ENCODE data around the gene LRP1-AS. TPM values are rescaled to one million over a fixed set of nuclear protein-coding genes. Genes with fewer than 3 reads are reported as not detected.

LRP1-AS gene
- total RNA-seq, 2 experiments from 2014 or later, result not detected

DNA sequence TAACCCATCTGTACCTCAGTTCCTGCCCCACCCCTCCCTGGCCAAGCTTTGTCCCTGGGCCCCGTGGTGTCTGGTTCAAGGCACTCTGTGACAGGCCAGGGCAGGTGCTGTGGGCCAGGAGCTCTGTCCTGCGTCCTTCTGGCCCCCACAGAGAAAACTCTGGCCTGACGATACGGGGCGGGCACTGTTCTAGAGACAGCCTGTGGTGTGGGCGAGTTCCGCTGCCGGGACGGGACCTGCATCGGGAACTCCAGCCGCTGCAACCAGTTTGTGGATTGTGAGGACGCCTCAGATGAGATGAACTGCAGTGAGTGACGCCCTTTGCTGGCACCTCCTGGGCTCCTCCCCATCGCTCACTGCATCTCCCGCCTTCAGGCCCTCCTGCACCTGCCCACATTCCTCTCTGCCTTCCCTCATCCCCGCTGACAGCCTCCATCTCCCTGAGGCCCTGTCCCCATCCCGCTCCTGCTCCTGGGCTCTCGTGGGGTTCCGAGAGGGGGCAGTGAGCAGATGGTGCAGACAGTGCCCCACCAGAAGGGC lies 46.4 kb upstream of the LRP1-AS start:
- Mint-ChIP-seq H3K4me3 (no peak overlapping the region), H3K4me1 (ENCODE audit: low read depth) (no peaks in the 10 kb centered on the region), H3K27ac (no peak overlapping the region), H3K36me3 (ENCODE audit: low read depth) (peaks cover 13% of the 10 kb centered on the region), H3K27me3 (no peaks in the 10 kb centered on the region), H3K9me3 (no peaks in the 10 kb centered on the region)
- no peak overlapping the region for H3K27ac ChIP-seq (ENCODE audit: low read depth in 1 of 2, low read length in 2 of 2)
- no peak overlapping the region for H3K4me3 ChIP-seq (ENCODE audit: low read length)
- peaks cover 3% of the 10 kb centered on the region for H3K36me3 ChIP-seq (ENCODE audit: insufficient read depth, low read length)
- intact Hi-C loops (cut with DNase I, micrococcal nuclease), result no loop called here
- H3K27me3 ChIP-seq (ENCODE audit: control insufficient read depth in 1 of 2, insufficient read depth in 2 of 2, low read length in 2 of 2), result no peaks in the 10 kb centered on the region
- no peaks in the 10 kb centered on the region for H3K4me1 ChIP-seq (ENCODE audit: insufficient read depth, low read length)
- no peak for DNase-seq
- no peaks in the 10 kb centered on the region for H3K9me3 ChIP-seq (ENCODE audit: control insufficient read depth in 1 of 2, insufficient read depth in 1 of 2, low read length in 2 of 2)
- ATAC-seq (ENCODE audit: poor library complexity), result no peak
- ChIA-PET CTCF (no interaction called here), POLR2A (no interaction called here)
- TF ChIP-seq, protein P1, sequence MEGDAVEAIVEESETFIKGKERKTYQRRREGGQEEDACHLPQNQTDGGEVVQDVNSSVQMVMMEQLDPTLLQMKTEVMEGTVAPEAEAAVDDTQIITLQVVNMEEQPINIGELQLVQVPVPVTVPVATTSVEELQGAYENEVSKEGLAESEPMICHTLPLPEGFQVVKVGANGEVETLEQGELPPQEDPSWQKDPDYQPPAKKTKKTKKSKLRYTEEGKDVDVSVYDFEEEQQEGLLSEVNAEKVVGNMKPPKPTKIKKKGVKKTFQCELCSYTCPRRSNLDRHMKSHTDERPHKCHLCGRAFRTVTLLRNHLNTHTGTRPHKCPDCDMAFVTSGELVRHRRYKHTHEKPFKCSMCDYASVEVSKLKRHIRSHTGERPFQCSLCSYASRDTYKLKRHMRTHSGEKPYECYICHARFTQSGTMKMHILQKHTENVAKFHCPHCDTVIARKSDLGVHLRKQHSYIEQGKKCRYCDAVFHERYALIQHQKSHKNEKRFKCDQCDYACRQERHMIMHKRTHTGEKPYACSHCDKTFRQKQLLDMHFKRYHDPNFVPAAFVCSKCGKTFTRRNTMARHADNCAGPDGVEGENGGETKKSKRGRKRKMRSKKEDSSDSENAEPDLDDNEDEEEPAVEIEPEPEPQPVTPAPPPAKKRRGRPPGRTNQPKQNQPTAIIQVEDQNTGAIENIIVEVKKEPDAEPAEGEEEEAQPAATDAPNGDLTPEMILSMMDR (IDR thresholded peaks at IDR 0.05), result no peak

DNA sequence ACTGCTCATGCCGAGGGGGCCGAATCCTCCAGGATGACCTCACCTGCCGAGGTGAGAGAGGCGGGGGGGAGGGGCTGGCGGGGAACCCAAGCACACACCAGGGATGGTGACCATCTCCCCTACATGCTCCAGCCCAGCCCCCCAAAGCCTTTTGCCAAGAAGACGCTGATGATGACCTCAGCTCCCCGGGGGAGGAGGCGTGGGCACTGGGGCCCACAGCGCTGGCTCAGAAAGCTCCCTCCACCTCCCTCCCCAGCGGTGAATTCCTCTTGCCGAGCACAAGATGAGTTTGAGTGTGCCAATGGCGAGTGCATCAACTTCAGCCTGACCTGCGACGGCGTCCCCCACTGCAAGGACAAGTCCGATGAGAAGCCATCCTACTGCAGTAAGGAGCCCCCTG lies 45.5 kb upstream of the LRP1-AS start:
- H3K27me3 Mint-ChIP-seq, result no peaks in the 10 kb centered on the region
- ATAC-seq (ENCODE audit: poor library complexity) (no peak), DNase-seq (no peak)
- H3K27ac Mint-ChIP-seq, result no peak overlapping the region
- no peaks in the 10 kb centered on the region for H3K9me3 ChIP-seq (ENCODE audit: control insufficient read depth in 1 of 2, insufficient read depth in 1 of 2, low read length in 2 of 2)
- H3K9me3 Mint-ChIP-seq, result no peaks in the 10 kb centered on the region
- POLR2A ChIA-PET, result no interaction called here
- peaks cover 13% of the 10 kb centered on the region for H3K36me3 Mint-ChIP-seq (ENCODE audit: low read depth)
- intact Hi-C loops (cut with DNase I, micrococcal nuclease), result no loop called here
- H3K4me3 Mint-ChIP-seq, result no peak overlapping the region
- H3K4me3 ChIP-seq (ENCODE audit: low read length), result no peak overlapping the region
- no peak overlapping the region for H3K27ac ChIP-seq (ENCODE audit: low read depth in 1 of 2, low read length in 2 of 2)
- no peaks in the 10 kb centered on the region for H3K4me1 ChIP-seq (ENCODE audit: insufficient read depth, low read length)
- H3K36me3 ChIP-seq (ENCODE audit: insufficient read depth, low read length), result peaks cover 2% of the 10 kb centered on the region
- CTCF ChIA-PET, result no interaction called here
- H3K27me3 ChIP-seq (ENCODE audit: control insufficient read depth in 1 of 2, insufficient read depth in 2 of 2, low read length in 2 of 2), result no peaks in the 10 kb centered on the region
- H3K4me1 Mint-ChIP-seq (ENCODE audit: low read depth), result no peaks in the 10 kb centered on the region
- TF ChIP-seq, protein P1 (IDR thresholded peaks at IDR 0.05), result no peak

DNA sequence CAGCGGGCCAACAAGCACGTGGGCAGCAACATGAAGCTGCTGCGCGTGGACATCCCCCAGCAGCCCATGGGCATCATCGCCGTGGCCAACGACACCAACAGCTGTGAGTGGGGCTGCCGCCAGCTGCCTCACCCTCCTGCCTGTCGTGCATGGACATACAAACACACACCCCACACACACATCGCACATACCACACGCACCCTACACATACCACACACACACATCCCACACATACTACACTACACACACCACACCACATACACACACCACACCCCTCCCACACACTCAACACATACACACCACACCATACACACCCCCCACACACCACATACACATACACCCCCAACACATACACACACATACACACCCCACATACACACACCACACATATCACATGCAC lies 44.0 kb upstream of the LRP1-AS start:
- ChIA-PET CTCF (interaction anchor here (1.6 kb wide), 1 partner anchor 67 kb away, joined by 4 read pairs; no protein-coding TSS in a partner anchor), POLR2A (no interaction called here)
- Mint-ChIP-seq H3K36me3 (ENCODE audit: low read depth) (peaks cover 5% of the 10 kb centered on the region), H3K9me3 (no peaks in the 10 kb centered on the region), H3K4me3 (no peak overlapping the region), H3K27ac (no peak overlapping the region), H3K4me1 (ENCODE audit: low read depth) (no peaks in the 10 kb centered on the region), H3K27me3 (no peaks in the 10 kb centered on the region)
- intact Hi-C loops (cut with DNase I, micrococcal nuclease), result no loop called here
- DNase-seq (no peak), ATAC-seq (ENCODE audit: poor library complexity) (no peak)
- Histone ChIP-seq H3K36me3 (ENCODE audit: insufficient read depth, low read length) (peaks cover 2% of the 10 kb centered on the region), H3K4me3 (ENCODE audit: low read length) (no peak overlapping the region), H3K4me1 (ENCODE audit: insufficient read depth, low read length) (no peaks in the 10 kb centered on the region), H3K27me3 (ENCODE audit: control insufficient read depth in 1 of 2, insufficient read depth in 2 of 2, low read length in 2 of 2) (no peaks in the 10 kb centered on the region), H3K27ac (ENCODE audit: low read depth in 1 of 2, low read length in 2 of 2) (no peak overlapping the region), H3K9me3 (ENCODE audit: control insufficient read depth in 1 of 2, insufficient read depth in 1 of 2, low read length in 2 of 2) (no peaks in the 10 kb centered on the region)
- TF ChIP-seq, protein P1 (IDR thresholded peaks at IDR 0.05), result no peak
